A673 (cell line): ENCODE measurements around the gene RNF44.
A peak's percentile ranks its signal among the peaks of the same experiment; 100 is the strongest.

Experiments used
- CTCF ChIP-seq: fragments of 300-800, 200-600 bp; sonication (generic); conservative IDR thresholded peaks from 2 replicates; pipeline ENCODE4 v1.5.1; 2017; ENCODE audit warnings: low read depth, mild to moderate bottlenecking, antibody characterized with exemption, low read length, moderate library complexity, mixed read lengths
- EZH2 ChIP-seq: fragments of 200-600 bp; sonication (generic); IDR thresholded peaks from 2 replicates; pipeline ENCODE4 v1.6.1; 2017; ENCODE audit warnings: borderline replicate concordance, low read depth, mild to moderate bottlenecking, mixed read lengths, antibody characterized with exemption, low read length; ENCODE audit not compliant: poor library complexity, severe bottlenecking

- TF ChIP-seq CTCF (peak; percentile 19; the same call in 1 of the 2 replicates), EZH2 (no peak)
Observed at GRCh38 chr5:176570044-176570443, 32.8 kb upstream of the RNF44 start.
